Neural cell (in vitro differentiated cells): ENCODE results near the gene BNC2. TPM values are rescaled to one million over a fixed set of nuclear protein-coding genes. Genes with fewer than 3 reads are reported as not detected.

ENCODE experiments used
- H2AFZ ChIP-seq: fragments of 200-600, 300-800 bp; sonication (generic), shearing (Covaris generic); 2 replicates; pipeline ENCODE4 v1.6.0; 2014; ENCODE audit warnings: low read depth, mild to moderate bottlenecking, antibody characterized with exemption, low read length, moderate library complexity
- H3F3A ChIP-seq: fragments of 200-600 bp; shearing (Covaris generic); 2 replicates; pipeline ENCODE4 v1.6.1; 2016; ENCODE audit warnings: mild to moderate bottlenecking, moderate library complexity, mixed read lengths, antibody characterized with exemption, low read length; ENCODE audit not compliant: insufficient read depth, poor library complexity, severe bottlenecking
- H3K27ac ChIP-seq: fragments of 200-600, 300-800 bp; sonication (generic), shearing (Covaris generic); 2 replicates; pipeline ENCODE4 v1.5.1; 2014; ENCODE audit warnings: mild to moderate bottlenecking, low read length, moderate library complexity
- H3K27me3 ChIP-seq: fragments of 300-800, 200-600 bp; sonication (generic), shearing (Covaris generic); 2 replicates; pipeline ENCODE4 v1.6.0; 2014; ENCODE audit warnings: mild to moderate bottlenecking, low read depth, low read length, moderate library complexity; ENCODE audit not compliant: insufficient read depth
- H3K36me3 ChIP-seq: fragments of 300-800, 200-600 bp; sonication (generic), shearing (Covaris generic); 2 replicates; pipeline ENCODE4 v1.5.1; 2014; ENCODE audit warnings: mild to moderate bottlenecking, antibody characterized with exemption, low read length, moderate library complexity; ENCODE audit not compliant: insufficient read depth
- H3K4me2 ChIP-seq: fragments of 300-800, 200-600 bp; sonication (generic), shearing (Covaris generic); 2 replicates; pipeline ENCODE4 v1.6.0; 2014; ENCODE audit warnings: mild to moderate bottlenecking, low read length
- H3K4me3 ChIP-seq: fragments of 300-800, 200-600 bp; sonication (generic), shearing (Covaris generic); 2 replicates; pipeline ENCODE4 v1.5.1; 2014; ENCODE audit warnings: mild to moderate bottlenecking, low read length, moderate library complexity
- H3K79me2 ChIP-seq: fragments of 200-600 bp; shearing (Covaris generic); replicated peaks from 2 replicates; pipeline ENCODE4 v1.6.0; 2014; ENCODE audit warnings: mild to moderate bottlenecking, low read length, moderate library complexity; ENCODE audit not compliant: insufficient read depth
- H3K9ac ChIP-seq: fragments of 300-800, 200-600 bp; sonication (generic), shearing (Covaris generic); 2 replicates; pipeline ENCODE4 v1.6.1; 2016; ENCODE audit warnings: mild to moderate bottlenecking, low read length, mixed read lengths
- H3K9me2 ChIP-seq: fragments of 200-600 bp; shearing (Covaris generic); 2 replicates; pipeline ENCODE4 v1.6.1; 2016; ENCODE audit warnings: mild to moderate bottlenecking, low read length, mixed read lengths; ENCODE audit not compliant: insufficient read depth
- H3K9me3 ChIP-seq: fragments of 200-600, 300-800 bp; sonication (generic), shearing (Covaris generic); 2 replicates; pipeline ENCODE4 v1.6.1; 2016; ENCODE audit warnings: mild to moderate bottlenecking, mixed run types, low read length, moderate library complexity, mixed read lengths
- H4K20me1 ChIP-seq: fragments of 200-600 bp; shearing (Covaris generic); 2 replicates; pipeline ENCODE4 v1.6.1; 2016; ENCODE audit warnings: mild to moderate bottlenecking, mixed run types; ENCODE audit not compliant: insufficient read depth
- EP300 ChIP-seq: fragments of 450-650 bp; conservative IDR thresholded peaks from 2 replicates; pipeline ENCODE4 v1.6.1; 2014; ENCODE audit warnings: antibody characterized with exemption, mild to moderate bottlenecking, moderate library complexity; ENCODE audit not compliant: poor library complexity, severe bottlenecking
- EZH2 ChIP-seq: fragments of 200-600, 300-800 bp; shearing (Covaris generic), sonication (generic); IDR thresholded peaks from 2 replicates; pipeline ENCODE4 v1.6.1; 2014; ENCODE audit warnings: antibody characterized with exemption, low read length, borderline replicate concordance, mild to moderate bottlenecking; ENCODE audit not compliant: insufficient read depth, poor library complexity, severe bottlenecking
- MXI1 ChIP-seq: fragments of 450-650 bp; conservative IDR thresholded peaks from 2 replicates; pipeline ENCODE4 v1.6.1; 2014; ENCODE audit warnings: antibody characterized with exemption, mild to moderate bottlenecking; ENCODE audit not compliant: poor library complexity, severe bottlenecking
- POLR2AphosphoS5 ChIP-seq: IDR thresholded peaks from 2 replicates; pipeline ENCODE4 v1.6.1; 2012
- RAD21 ChIP-seq: fragments of 450-650 bp; conservative IDR thresholded peaks from 2 replicates; pipeline ENCODE4 v1.6.1; 2014; ENCODE audit warnings: antibody characterized with exemption, mild to moderate bottlenecking, moderate library complexity
- REST ChIP-seq: IDR thresholded peaks from 2 replicates; pipeline ENCODE4 v1.6.1; 2012; ENCODE audit warnings: borderline replicate concordance
- SMC3 ChIP-seq: fragments of 450-650 bp; conservative IDR thresholded peaks from 2 replicates; pipeline ENCODE4 v1.6.1; 2014; ENCODE audit warnings: antibody characterized with exemption, mild to moderate bottlenecking, moderate library complexity; ENCODE audit not compliant: poor library complexity
- TAF1 ChIP-seq: IDR thresholded peaks from 2 replicates; pipeline ENCODE4 v1.6.1; 2012; ENCODE audit warnings: low read depth
- polyA plus RNA-seq: library from polyadenylated mRNA; depleted of rRNA; stranded (reverse); fragments of >200 nt; gene quantifications from 2 replicates; pipeline ENCODE4 v1.2.3, GENCODE V29; 2014
- TF ChIP-seq, protein P1 (sequence below): fragments of 450-650 bp; IDR thresholded peaks from 2 replicates; pipeline ENCODE4 v1.5.1; 2014; ENCODE audit warnings: antibody characterized with exemption, mild to moderate bottlenecking, moderate library complexity; ENCODE audit not compliant: poor library complexity, severe bottlenecking

BNC2 gene
- polyA plus RNA-seq, 1 donor from 2014 or later = 1.3 TPM

DNA sequence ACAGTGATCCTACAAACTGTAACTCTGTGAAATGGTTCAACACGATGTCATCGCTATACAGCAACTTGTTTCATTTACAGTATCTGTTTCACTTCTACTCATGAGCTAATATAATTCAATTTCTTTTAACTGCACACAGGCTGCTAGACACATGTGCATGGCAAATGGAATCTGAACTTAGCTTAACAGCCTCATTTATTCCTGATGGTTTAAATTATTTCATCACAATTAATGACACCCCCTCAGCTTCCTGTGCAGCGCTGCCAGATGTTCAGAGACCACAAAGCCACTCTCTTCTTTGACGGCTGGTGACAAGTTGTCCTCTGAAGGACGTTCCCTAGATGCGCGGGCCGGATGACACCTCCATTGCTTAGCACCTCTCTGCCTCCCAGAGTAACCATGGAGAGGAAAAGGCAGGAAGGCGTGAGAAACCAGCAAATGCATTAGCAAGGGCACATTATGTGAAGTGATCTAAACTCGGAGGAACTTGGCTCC lies 191.1 kb downstream of the BNC2 start:
- H3K27me3 ChIP-seq = no peaks in the 10 kb centered on the region
- no peaks in the 10 kb centered on the region for H3K9me2 ChIP-seq
- peak overlapping the region; percentile 1 for H3K27ac ChIP-seq
- H4K20me1 ChIP-seq = no peaks in the 10 kb centered on the region
- no peak overlapping the region for H3K4me2 ChIP-seq
- H3F3A ChIP-seq = no peaks in the 10 kb centered on the region
- no peak overlapping the region for H3K9ac ChIP-seq
- H3K4me3 ChIP-seq = no peak overlapping the region
- no peaks in the 10 kb centered on the region for H3K36me3 ChIP-seq
- no peak overlapping the region for H2AFZ ChIP-seq
- H3K79me2 ChIP-seq = no peaks in the 10 kb centered on the region
- H3K9me3 ChIP-seq = no peaks in the 10 kb centered on the region
- peak; percentile 24 for TF ChIP-seq POLR2AphosphoS5
- TF ChIP-seq SMC3 = no peak
- TF ChIP-seq, protein P1, sequence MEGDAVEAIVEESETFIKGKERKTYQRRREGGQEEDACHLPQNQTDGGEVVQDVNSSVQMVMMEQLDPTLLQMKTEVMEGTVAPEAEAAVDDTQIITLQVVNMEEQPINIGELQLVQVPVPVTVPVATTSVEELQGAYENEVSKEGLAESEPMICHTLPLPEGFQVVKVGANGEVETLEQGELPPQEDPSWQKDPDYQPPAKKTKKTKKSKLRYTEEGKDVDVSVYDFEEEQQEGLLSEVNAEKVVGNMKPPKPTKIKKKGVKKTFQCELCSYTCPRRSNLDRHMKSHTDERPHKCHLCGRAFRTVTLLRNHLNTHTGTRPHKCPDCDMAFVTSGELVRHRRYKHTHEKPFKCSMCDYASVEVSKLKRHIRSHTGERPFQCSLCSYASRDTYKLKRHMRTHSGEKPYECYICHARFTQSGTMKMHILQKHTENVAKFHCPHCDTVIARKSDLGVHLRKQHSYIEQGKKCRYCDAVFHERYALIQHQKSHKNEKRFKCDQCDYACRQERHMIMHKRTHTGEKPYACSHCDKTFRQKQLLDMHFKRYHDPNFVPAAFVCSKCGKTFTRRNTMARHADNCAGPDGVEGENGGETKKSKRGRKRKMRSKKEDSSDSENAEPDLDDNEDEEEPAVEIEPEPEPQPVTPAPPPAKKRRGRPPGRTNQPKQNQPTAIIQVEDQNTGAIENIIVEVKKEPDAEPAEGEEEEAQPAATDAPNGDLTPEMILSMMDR = no peak
- TF ChIP-seq RAD21 = no peak
- no peak for TF ChIP-seq EZH2
- no peak for TF ChIP-seq REST
- no peak for TF ChIP-seq MXI1
- no peak for TF ChIP-seq TAF1
- TF ChIP-seq EP300 = peak; percentile 29

GRCh38 chr9:16676519-16676918 lies 194.0 kb downstream of the BNC2 start:
- no peak overlapping the region for H3K9ac ChIP-seq
- no peaks in the 10 kb centered on the region for H3K79me2 ChIP-seq
- no peaks in the 10 kb centered on the region for H3K9me2 ChIP-seq
- H3K4me3 ChIP-seq = no peak overlapping the region
- H3K27me3 ChIP-seq = no peaks in the 10 kb centered on the region
- no peak for TF ChIP-seq MXI1
- TF ChIP-seq REST = no peak
- no peak for TF ChIP-seq POLR2AphosphoS5
- no peak for TF ChIP-seq EP300
- TF ChIP-seq, protein P1 = no peak
- no peak for TF ChIP-seq EZH2
- no peak for TF ChIP-seq RAD21
- no peak for TF ChIP-seq SMC3
- no peak for TF ChIP-seq TAF1
- H4K20me1 ChIP-seq = no peaks in the 10 kb centered on the region
- H3K27ac ChIP-seq = no peak overlapping the region
- H3K36me3 ChIP-seq = no peaks in the 10 kb centered on the region
- H2AFZ ChIP-seq = no peak overlapping the region
- H3K9me3 ChIP-seq = no peaks in the 10 kb centered on the region
- no peaks in the 10 kb centered on the region for H3F3A ChIP-seq
- H3K4me2 ChIP-seq = no peak overlapping the region
